NCI-H526 (cell line): Measurements from ENCODE around the gene MC5R.

ENCODE experiments used
- DNase-seq, 2 experiments: peaks; one replicate each; lab custom pipeline; 2025; lab: John Stamatoyannopoulos, UW

The MC5R gene

DNA sequence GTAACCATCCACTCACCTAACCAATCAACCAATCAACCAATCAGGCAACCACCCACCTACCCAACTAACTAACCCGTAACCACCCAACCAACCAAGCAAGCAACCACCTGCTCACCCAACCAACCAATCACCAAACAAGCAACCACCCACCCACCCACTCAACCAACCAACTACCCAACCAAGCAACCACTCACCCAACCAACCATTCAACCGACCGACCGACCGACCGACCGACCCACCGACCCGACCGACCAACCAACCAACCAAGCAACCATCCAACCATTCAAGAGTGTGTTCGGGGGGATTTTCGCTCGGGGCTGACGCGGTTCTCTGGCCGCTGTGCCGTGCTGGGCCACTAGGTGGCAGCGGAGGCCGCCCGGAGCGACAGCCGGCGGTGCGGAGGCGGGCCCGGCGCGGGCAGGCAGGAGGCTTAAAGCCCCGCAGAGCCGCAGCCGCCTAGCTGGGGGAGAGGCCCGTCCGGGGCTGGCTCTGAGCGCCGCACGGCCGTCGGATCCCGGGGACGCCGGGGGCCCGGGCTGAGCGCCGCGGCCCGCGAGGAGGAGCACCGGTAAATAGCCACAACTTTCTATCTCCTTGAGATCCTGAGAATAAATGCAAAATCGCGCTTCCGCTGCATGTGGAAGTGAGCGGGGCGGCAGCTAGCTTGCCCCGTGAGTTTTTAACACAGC, at the start of gene MC5R:
TSS of gene MC5R (plus strand) at position 443 of the 689 bp plus-strand sequence. CDS start 1,617 bp downstream, outside the sequence.
- peak in 1 of 2 experiments; percentile 62 for DNase-seq

DNA sequence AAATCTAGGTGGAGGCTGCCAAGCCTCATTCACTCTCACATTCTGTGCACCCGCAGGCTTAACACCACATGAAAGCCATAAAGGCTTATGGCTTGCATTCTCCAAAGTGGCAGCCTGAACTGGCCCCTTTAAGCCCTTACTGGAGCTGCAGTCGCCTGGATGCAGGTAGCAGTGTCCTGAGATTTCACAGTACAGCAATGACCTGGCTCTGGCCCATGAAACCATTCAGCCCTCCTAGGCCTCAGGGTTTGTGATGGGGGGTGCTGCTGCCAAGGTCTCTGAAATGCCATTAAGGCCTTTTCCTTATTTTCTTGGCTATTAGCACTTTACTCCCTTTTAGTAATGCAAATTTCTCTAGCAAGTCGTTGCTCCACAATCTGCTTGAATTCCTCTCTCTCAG, 48.9 kb upstream of the MC5R start:
- no peak for DNase-seq

DNA sequence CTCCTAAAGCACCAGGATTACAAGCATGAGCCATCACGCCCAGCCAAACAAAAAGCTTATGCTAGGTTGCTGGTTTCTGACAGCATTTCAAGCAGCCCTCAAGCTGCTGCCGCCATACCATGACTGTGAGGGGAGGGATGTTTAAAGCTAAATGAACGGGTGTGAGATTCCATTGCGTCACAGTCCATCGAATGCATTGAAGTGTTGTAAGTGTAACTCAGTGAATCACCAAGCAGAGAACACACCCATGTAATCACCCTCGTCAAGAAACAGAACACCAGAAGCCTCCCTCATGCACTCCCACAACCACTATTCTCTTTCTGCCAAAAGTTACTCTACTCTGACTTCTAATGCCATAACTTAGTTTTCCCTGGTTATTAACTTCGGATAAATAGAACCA, 32.8 kb upstream of the MC5R start:
- no peak for DNase-seq

DNA sequence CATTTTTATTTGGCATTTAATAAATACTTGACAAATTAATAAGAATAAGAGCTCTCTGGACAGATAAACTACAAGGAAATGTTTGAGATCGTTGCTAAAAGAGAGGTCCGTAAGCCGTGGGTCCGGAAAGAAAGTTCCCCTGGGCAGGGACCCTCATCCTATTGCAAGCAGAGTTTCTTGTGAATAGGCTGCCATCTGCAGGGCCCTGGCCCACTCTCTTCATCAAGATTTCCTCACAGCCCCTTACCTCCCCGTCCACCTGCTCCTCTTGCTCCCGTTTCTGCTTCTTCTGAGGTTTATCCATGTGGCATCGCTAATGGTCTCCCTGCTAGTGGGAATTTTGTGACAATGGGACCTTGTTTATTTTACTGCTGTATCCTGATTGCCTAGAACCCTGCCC, 30.1 kb upstream of the MC5R start:
- no peak for DNase-seq

DNA sequence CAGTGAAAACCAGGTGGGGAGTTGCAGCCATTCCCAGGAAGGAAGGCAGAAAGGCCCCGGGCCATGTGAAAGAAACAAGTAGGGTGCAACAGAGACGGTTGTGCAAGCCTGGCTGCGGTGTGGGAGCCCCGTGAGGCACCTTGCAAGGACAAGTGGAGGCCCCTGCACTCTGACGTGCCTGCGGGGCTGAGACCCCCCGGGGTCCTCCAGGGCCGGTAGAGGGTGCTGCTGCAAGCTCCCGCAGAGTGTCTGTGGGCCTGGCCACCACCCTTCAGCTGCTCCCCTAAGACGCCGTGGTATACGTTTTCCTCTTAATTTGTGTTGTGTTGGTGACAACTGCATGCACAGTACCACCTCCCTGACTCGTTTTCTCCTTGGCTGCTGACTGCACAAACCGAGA, 27.4 kb upstream of the MC5R start:
- DNase-seq, result no peak

DNA sequence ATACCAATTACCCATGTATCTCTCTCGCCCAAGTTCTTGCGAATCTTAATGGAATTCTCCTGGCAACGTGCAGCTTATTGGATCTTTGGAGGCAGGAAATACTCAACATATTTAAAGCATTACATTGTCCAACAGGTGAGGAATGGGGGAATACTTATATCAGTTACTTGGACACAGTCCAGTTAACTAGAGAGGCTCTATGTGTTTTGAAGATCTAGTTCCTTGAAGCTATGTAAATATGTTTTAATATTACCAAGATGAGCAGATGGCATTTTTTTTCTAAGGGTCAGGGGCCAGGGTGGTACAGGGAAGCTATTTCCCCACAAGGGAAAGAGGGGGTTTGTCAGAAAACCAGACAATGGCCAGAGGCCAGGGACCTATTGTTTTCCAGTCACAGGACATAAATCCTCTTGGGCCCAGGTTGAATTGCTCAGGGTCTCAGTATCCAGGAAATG, 26.8 kb upstream of the MC5R start:
- DNase-seq, result no peak

DNA sequence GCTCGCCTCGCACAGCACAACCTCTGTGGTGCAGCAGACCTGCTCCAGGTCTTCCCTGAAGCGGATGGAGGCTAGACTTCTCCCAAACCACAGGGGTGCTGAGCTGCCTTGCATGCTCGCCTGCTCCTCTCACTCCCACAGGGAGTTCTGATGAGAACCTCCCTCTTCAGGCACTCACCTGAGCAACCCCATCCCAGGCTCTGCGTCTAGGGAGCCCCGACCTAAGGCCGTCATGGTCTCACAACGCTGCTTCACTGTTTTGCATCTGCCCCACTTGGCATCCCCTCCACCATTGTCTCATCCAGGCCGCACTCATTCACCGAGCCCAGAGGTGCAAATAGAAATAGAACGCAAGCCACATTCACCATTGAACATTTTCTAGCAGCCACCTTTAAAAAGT, 24.6 kb upstream of the MC5R start:
- no peak for DNase-seq

DNA sequence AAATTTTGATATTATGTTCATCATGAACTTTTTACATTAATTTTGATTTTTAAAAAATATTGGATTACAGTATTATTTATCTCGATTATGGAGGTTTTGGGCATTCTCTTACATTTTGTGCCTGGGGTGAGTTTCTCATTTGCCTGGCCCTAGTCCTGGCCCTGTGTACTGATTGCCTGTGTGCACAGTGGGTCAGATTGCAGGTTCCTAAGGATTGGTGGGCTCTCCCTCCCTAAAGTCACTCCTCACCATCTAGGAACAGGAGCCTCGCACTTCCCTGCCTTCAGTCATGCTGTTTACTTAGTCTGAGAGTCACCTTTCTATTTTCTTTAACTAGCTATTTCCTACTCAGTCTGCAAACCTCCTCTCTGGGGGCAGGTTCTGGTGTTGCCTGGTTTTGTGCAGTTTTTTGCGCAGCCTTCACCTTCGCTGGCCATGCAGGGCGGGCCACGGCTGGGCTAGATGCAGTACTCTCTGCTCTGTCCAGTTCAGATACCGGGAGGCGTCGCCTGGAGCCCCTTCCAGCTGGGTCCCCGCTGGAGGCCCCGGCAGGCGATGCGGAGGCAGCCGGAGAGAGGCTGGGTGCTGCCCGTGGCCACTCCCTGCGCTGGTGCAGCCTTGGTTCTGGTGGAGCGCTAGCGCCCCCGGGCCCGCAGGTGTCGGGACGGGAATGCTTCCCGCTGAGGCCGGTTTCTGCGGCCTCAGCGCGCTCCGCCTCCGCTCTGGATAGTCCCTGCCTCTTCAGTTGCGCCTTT, 23.3 kb upstream of the MC5R start:
- peak; percentile 10 to 72 for DNase-seq

DNA sequence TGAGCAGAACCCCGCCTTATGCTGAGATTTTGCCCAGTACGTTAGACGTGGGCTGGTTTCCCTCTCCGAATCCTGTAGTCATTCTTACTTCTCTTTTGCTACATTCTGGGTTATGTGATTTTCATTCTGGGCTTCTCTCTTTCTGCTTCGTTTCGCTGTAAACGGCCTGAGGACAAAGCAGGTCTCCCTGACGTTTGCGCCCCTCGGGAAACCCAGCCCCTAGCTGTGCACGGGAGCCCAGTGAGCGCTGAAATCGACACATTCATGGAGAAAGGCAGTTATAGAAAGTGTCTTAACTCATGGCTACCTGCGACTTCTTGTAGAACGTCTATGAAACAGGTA, 22.7 kb upstream of the MC5R start:
- DNase-seq, result no peak

DNA sequence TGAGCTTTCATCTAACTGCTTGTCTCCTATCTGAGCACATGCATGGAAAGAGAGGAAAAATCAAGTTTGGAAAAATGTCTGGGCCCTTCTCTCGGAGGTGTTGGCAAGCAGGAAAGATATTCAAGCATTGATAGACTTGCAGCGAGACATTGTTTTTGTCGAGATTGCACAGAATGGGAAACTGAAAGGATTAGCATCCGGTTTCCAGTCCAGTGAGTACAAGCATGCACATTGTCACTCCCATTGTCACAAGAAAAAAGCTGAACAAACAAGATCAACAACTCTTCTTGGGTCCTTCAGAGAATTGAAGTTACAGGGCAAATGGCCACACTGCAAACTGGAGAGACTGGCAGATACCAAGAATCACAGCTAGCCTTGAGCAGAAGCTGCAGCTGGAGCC, 19.6 kb upstream of the MC5R start:
- no peak for DNase-seq

DNA sequence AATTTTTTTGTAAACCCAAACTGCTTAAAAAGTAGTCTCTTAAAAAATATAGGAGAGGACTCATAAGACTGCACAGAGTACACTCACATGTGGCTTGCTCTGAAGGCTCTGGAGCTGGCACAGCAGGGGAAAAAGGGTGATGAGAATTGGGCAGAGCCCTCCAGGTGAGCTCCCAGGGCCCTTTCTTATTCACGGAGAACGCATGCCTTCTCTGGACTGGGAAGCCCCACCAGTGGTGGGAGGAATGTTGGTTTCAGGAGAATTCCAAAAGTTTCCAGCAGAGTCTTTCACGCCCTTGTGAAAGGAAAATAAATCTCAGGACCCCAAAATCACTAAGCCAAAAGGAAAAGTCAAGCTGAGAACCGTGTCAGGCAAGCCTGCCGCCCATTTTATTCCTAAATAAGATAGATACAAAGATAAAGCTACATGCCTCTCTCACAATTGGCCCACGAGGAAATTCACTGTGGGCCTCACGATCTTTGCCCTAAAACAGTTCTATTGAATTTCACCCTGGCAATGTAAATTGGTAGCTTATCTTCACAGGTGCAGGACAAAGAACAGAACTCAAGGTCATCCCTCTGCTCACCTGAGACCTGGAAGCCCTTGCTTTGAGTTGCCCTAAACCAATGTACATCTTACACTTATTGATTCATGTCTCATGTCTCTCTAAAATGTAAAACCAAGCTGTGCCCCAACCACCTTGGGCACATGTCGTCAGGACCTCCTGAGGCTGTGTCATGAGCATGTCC, 15.5 kb upstream of the MC5R start:
- no peak for DNase-seq

DNA sequence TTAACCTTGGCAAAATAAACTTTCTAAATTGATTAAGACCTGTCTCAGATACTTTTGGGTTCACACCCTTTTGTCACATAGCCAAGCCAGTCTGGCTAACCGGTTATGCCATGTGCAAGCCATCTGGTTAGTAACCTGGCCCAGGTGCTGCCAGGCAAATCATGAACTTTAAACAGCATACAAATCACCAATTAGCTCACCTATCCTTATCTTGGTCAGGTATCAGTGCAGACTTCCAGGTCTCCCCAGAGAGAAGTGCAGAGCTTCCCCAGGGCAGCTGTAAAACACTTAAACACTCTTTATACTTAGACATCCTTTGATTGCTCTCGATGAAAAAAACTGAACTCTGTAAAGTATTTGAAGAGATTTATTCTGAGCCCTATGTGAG, 14.9 kb upstream of the MC5R start:
- DNase-seq, result peak; percentile 34 to 66

DNA sequence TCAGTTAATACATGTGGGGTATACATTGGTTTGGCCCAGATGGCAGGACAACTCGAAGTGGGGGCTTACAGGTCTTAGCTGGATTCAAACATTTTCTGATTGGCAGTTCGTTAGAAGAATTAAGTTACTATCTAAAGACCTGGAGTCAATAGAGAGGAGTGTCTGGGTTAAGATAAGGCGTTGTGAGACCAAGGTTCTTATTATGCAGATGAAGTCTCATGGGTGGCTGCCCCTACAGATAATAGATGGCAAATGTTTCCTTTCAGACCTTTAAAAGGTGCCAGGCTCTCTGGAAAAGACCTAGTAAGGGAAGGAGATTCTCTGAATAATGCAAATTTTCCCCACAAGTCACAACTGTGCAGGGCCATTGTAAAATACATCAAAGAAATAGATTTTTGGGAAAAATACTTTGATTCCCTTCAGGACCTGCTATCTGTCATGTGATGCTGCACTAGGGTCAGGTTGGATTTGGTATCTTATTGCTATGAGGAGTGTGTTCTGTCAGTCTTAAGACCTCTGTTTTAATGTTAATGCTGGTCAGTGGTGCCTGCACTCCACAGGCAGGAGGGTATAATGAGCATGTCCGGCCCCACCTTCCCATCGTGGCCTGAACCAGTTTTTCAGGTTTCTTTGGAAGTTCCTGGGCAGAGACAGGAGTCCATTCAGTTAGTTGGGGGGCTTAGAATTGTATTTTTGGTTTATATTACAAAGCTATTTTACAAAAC, 14.3 kb upstream of the MC5R start:
- DNase-seq, result peak; percentile 42 to 56

DNA sequence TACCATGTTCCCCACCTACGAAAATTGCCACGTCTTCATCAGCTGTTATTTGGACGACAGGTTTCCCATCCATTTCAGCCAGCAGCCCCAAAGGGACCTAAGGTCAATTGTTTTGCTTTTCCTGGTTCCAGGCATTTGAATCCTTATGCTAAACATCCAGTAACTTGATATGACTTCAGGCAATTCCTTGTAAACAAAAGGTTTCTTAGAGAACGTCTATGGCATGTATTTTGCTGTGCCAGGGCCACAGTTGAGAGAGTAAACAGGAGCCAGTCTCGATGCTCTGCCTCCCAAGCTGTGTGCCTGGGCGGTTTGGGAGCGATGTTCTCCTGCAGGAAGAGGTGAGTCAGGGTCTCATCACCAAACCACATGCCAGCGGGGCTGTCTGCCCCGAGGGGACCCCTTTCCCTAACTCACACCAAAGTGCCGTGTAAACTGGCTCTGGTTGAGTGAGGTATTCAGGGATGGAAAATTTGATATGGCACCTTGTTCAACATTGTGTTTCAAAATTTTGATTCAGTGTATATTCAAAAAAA, 12.9 kb upstream of the MC5R start:
- DNase-seq, result no peak

DNA sequence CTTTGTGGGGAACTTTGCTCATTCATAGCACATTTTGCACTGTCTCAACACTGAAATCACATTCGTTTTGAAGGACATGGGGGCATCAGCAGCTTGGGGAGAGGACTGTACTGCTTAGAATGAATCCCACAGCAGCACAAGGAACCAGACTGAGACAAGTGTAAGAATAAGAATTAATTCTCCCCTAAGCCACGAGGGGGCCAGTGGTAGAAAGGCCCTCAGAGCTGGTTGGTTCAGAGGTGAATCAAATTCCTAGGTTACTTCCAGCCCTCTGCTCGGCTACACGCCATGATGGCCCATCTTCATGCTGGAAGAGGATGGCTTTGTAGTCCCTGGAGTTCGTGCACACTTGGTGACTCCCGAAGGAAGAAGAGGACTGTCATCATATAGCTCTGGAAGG, 12.0 kb upstream of the MC5R start:
- no peak for DNase-seq

DNA sequence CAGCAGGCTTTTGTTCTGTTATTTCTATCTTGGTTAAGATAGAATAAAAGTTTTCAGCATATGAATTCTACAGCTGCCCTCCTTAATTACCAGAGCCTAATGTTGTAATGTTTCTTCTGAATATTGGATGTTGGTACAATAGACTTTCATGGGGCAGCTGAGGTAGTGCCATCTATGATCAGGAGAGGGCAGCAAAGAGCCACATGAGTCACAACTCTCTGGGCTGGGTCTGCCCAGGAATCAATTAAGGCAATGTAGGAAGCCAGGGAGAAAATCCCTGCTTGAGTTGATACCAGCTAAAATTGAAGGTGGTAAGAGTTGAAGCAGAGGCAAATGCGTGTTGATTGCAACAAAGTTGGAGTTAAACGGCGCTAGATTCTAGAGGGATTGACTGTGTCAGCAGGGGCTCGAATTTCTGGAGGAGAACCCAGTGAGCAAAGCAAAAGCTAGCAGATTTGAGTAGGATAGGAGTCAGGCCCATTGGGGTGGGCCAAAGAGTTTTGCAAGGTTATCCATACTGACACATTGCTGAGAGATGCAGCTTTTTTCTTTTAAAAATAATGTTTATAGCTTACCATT, 10.6 kb upstream of the MC5R start:
- DNase-seq, result peak in 1 of 2 experiments; percentile 64

DNA sequence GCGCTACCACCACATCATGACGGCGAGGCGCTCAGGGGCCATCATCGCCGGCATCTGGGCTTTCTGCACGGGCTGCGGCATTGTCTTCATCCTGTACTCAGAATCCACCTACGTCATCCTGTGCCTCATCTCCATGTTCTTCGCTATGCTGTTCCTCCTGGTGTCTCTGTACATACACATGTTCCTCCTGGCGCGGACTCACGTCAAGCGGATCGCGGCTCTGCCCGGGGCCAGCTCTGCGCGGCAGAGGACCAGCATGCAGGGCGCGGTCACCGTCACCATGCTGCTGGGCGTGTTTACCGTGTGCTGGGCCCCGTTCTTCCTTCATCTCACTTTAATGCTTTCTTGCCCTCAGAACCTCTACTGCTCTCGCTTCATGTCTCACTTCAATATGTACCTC, 2.3 kb downstream of the MC5R start:
- no peak for DNase-seq

DNA sequence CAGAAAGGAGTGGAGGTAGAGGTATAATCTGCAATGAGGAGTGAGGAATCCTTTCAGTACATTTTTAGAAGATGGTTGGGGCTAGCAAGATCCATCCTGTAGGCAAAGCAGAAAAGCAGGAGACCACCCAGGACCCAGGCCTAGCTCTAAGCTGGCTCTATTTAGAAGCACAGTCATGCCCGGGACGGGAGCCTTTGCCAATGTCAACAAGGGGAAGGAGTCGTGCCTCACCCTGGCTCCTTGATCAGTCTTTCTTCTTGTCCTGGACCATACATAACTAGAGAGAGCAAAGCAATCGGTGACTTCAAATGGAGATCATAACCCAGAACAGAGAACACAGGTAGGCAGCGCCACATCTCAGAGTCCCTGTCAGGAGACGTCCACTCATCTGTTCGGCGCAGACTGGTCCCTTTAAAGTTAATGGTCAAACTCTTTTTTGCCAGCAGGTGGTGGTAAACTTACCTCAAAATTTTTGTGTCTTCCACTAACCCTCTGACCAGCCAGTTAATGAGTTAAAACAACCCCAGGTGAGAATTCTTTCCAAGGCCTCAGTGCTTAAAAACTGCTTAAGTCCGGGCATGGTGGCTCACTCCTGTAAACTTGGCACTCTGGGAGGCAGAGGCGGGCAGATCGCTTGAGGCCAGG, 8.0 kb downstream of the MC5R start:
- DNase-seq, result peak; percentile 2 to 52

DNA sequence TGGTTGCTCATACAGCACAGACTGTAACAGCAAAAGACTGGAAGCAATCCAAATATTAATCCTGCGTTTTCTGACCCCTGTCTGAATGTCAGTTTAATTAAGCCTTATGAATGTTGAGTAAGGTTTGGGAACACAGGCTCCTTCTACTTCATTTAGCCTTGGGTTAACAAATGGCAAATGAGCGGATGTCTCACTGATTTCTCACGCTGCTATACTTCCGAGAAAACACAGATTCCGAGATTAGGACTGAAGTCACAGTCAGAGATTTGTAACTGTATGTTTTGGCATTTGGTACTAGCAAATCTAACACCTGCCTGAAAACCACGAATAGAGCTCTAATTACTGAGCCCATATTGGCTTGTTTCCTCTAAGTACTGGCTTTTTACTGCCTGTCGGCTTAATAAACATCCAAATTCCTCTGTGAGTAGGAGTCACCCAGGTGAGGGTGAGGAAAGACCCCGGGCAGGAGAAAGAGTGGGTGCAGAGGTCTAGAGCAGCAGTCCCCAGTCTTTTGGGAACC, 10.6 kb downstream of the MC5R start:
- no peak for DNase-seq

DNA sequence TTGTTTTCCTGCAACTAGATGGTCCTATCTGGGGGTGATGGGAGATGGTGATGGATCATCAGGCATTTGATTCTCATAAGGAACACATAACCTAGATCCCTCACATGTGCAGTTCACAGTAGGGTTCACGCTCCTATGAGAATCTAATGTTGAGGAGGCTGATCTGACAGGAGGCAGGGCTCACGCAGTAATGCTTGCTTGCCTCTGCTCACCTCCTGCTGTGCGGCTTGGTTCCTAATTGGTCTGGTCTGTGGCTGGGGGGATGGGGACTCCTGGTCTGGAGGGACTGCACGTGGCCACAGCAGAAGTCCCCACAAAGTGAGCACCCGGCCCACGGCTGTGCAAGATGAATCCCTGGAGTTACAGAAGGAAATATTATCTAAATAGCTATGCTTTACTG, 11.3 kb downstream of the MC5R start:
- no peak for DNase-seq

DNA sequence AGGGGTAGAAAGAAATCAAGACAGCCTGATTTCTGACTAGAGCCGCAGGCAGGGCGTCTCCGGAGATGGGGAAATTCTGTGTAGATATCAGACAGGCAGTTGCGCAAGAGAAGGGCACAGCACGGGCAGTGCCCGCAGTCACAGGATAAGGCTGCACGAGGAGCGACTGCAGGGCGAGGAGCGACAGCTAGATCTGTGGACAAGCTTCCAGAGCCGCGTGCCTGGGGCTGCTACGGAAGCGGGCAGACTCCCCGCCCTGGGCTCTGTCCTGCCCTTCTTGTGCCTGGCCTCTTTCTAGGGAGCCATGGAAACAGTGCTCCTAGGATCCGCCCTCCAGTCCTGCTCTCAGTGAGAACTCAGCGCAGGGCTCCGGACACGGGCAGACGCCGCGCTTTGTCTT, 12.6 kb downstream of the MC5R start:
- DNase-seq, result no peak
